ENCODE results near the gene PARP15.

- TF ChIP-seq SMC3 (IDR thresholded peaks at IDR 0.05; ENCODE audit: low read depth, low read length) (no peak), POLR2A (IDR thresholded peaks at IDR 0.05; ENCODE audit: low read depth, low read length) (no peak), FOS (IDR thresholded peaks at IDR 0.05; ENCODE audit: low read depth, low read length) (no peak), NFE2L2 (IDR thresholded peaks at IDR 0.05; ENCODE audit: low read depth, low read length) (no peak)
Observed at GRCh38 chr3:122555275-122556071, 22.0 kb upstream of the PARP15 start.
